Right forelimb (tissue), 1 donor: ENCODE measurements around the gene YPEL1.
"Not testable (repeated sequence)": the region's sequence is repeated elsewhere in the genome, so short reads cannot be mapped to it uniquely, and the experiment has no call there.

Source experiments
- DNase-seq: peaks from one replicate; pipeline ENCODE4 v3.0.0-alpha.2; 2018

The YPEL1 gene

GRCh38 chr22:21720191-21720859 is 15.3 kb downstream of the YPEL1 start:
- not testable (repeated sequence) for DNase-seq

- DNase-seq: no peak
These were observed 16.6 kb downstream of the YPEL1 start for GRCh38 chr22:21719024-21719423.

- no peak for DNase-seq
These were observed 17.1 kb downstream of the YPEL1 start for GRCh38 chr22:21718499-21718898.

- not testable (repeated sequence) for DNase-seq
These were observed 19.0 kb downstream of the YPEL1 start for GRCh38 chr22:21716395-21717122.

GRCh38 chr22:21714786-21715185 is 20.8 kb downstream of the YPEL1 start:
- DNase-seq: no peak

GRCh38 chr22:21714059-21714770 is 21.4 kb downstream of the YPEL1 start:
- DNase-seq: no peak

GRCh38 chr22:21713428-21714058 is 22.1 kb downstream of the YPEL1 start:
- no peak for DNase-seq

GRCh38 chr22:21712751-21713427 is 22.7 kb downstream of the YPEL1 start:
- DNase-seq: peak; percentile 76

- DNase-seq: no peak
These were observed 23.7 kb downstream of the YPEL1 start for GRCh38 chr22:21711851-21712250.

- no peak for DNase-seq
These were observed 25.4 kb downstream of the YPEL1 start for GRCh38 chr22:21710156-21710555.

GRCh38 chr22:21709688-21710087 is 25.9 kb downstream of the YPEL1 start:
- DNase-seq: no peak

- DNase-seq: no peak
These were observed 26.6 kb downstream of the YPEL1 start for GRCh38 chr22:21708960-21709359.

- no peak for DNase-seq
These were observed 27.9 kb downstream of the YPEL1 start for GRCh38 chr22:21707677-21708076.

- DNase-seq: no peak
These were observed 31.8 kb downstream of the YPEL1 start for GRCh38 chr22:21703684-21704316.

GRCh38 chr22:21702700-21703683 is 32.6 kb downstream of the YPEL1 start:
- no peak for DNase-seq

GRCh38 chr22:21702094-21702493 is 33.5 kb downstream of the YPEL1 start:
- DNase-seq: no peak

GRCh38 chr22:21701384-21701971 is 34.1 kb downstream of the YPEL1 start:
- DNase-seq: no peak

GRCh38 chr22:21700822-21701221 is 34.8 kb downstream of the YPEL1 start:
- no peak for DNase-seq

GRCh38 chr22:21699643-21700042 is 36.0 kb downstream of the YPEL1 start:
- no peak for DNase-seq
